CD14-positive monocyte (primary cell): ENCODE data around the gene GALK2. TPM values are rescaled to one million over a fixed set of nuclear protein-coding genes. Genes with fewer than 3 reads are reported as not detected.

Experiments
- DNase-seq, 3 donors: peaks; one replicate each; pipeline ENCODE4 v3.0.0-alpha.2; 2011 to 2022
- H2AFZ ChIP-seq: 2 replicates; pipeline ENCODE4 v1.6.0; 2012; ENCODE audit warnings: mild to moderate bottlenecking, low read depth, low read length, inconsistent platforms; ENCODE audit not compliant: insufficient read depth, poor library complexity, severe bottlenecking
- H3K27ac ChIP-seq, 2 donors: 1 replicate in 1 of 2; 2 replicates in 1 of 2; pipeline ENCODE4 v1.5.1; 2012 to 2013; ENCODE audit warnings: low read length in 2 of 2, control low read depth in 1 of 2, inconsistent platforms in 1 of 2, low read depth in 1 of 2, mild to moderate bottlenecking in 1 of 2
- H3K27me3 ChIP-seq, 2 donors: one replicate each; pipeline versions ENCODE4 v1.6.0 to v1.6.1; 2011 to 2013; ENCODE audit warnings: low read length in 2 of 2; ENCODE audit not compliant: control insufficient read depth in 2 of 2, insufficient read depth in 2 of 2
- H3K36me3 ChIP-seq, 2 donors: replicated peaks in 1 of 2; 1 replicate in 1 of 2; 2 replicates in 1 of 2; pipeline versions ENCODE4 v1.5.1 to v1.6.1; 2012 to 2013; ENCODE audit warnings: low read length in 2 of 2, control low read depth in 1 of 2, inconsistent platforms in 1 of 2, mild to moderate bottlenecking in 1 of 2; ENCODE audit not compliant: insufficient read depth in 2 of 2, control insufficient read depth in 1 of 2
- H3K4me1 ChIP-seq, 2 donors: 1 replicate in 1 of 2; 2 replicates in 1 of 2; pipeline versions ENCODE4 v1.5.1 to v1.6.1; 2012 to 2013; ENCODE audit warnings: low read length in 2 of 2, control low read depth in 1 of 2, inconsistent platforms in 1 of 2, mild to moderate bottlenecking in 1 of 2, moderate library complexity in 1 of 2; ENCODE audit not compliant: insufficient read depth in 2 of 2, control insufficient read depth in 1 of 2
- H3K4me2 ChIP-seq: replicated peaks from 2 replicates; pipeline ENCODE3; 2012; ENCODE audit warnings: low read length, moderate library complexity, mild to moderate bottlenecking; ENCODE audit not compliant: poor library complexity, severe bottlenecking; ENCODE audit errors: extremely low read depth
- H3K4me3 ChIP-seq, 3 experiments: fragments of 200-600 bp in 1 of 3; sonication (generic) in 1 of 3; replicated peaks in 1 of 3; 1 replicate in 2 of 3; 2 replicates in 1 of 3; pipeline ENCODE4 v1.5.1; 2011 to 2013; ENCODE audit warnings: low read length in 3 of 3, mild to moderate bottlenecking in 3 of 3, control low read depth in 2 of 3, low read depth in 2 of 3, inconsistent platforms in 1 of 3, moderate library complexity in 1 of 3
- H3K79me2 ChIP-seq: 2 replicates; pipeline ENCODE4 v1.6.0; 2012; ENCODE audit warnings: mild to moderate bottlenecking, control low read depth, inconsistent platforms, low read length, moderate library complexity; ENCODE audit not compliant: insufficient read depth
- H3K9ac ChIP-seq: 2 replicates; pipeline ENCODE4 v1.6.0; 2017; ENCODE audit warnings: low read length, mild to moderate bottlenecking; ENCODE audit not compliant: insufficient read depth, poor library complexity, severe bottlenecking
- H3K9me3 ChIP-seq, 2 donors: replicated peaks in 1 of 2; 1 replicate in 1 of 2; 2 replicates in 1 of 2; pipeline versions ENCODE4 v1.5.1 to v1.6.1; 2012 to 2013; ENCODE audit warnings: low read length in 2 of 2, control low read depth in 1 of 2; ENCODE audit not compliant: control insufficient read depth in 1 of 2, insufficient read depth in 1 of 2
- H4K20me1 ChIP-seq: 2 replicates; pipeline ENCODE4 v1.6.0; 2012; ENCODE audit warnings: mild to moderate bottlenecking, low read length, control low read depth, moderate library complexity; ENCODE audit not compliant: insufficient read depth
- H3K27ac Mint-ChIP-seq, 7 donors: one replicate each; pipeline ENCODE4 v1.8.0; 2020; ENCODE audit warnings: mild to moderate bottlenecking in 7 of 7, mixed read lengths in 7 of 7, moderate library complexity in 6 of 7, inconsistent platforms in 2 of 7
- H3K27me3 Mint-ChIP-seq, 3 donors: one replicate each; pipeline ENCODE4 v1.8.0; 2021 to 2022; ENCODE audit warnings: low read depth in 3 of 3, mild to moderate bottlenecking in 3 of 3, mixed read lengths in 3 of 3, moderate library complexity in 3 of 3, inconsistent platforms in 1 of 3
- H3K36me3 Mint-ChIP-seq, 2 donors: one replicate each; pipeline ENCODE4 v1.8.0; 2020; ENCODE audit warnings: mixed read lengths in 2 of 2, inconsistent platforms in 1 of 2, mild to moderate bottlenecking in 1 of 2
- H3K4me1 Mint-ChIP-seq: one replicate; pipeline ENCODE4 v1.8.0; 2020; ENCODE audit warnings: mild to moderate bottlenecking, mixed read lengths
- H3K4me3 Mint-ChIP-seq, 2 donors: one replicate each; pipeline ENCODE4 v1.8.0; 2020; ENCODE audit warnings: mild to moderate bottlenecking in 2 of 2, mixed read lengths in 2 of 2, moderate library complexity in 1 of 2
- H3K9me3 Mint-ChIP-seq, 7 donors: one replicate each; pipeline ENCODE4 v1.8.0; 2020 to 2022; ENCODE audit warnings: mixed read lengths in 7 of 7, mild to moderate bottlenecking in 6 of 7, moderate library complexity in 6 of 7, inconsistent platforms in 2 of 7
- CTCF ChIP-seq: fragments of 200-600 bp; IDR thresholded peaks from one replicate; pipeline ENCODE4 v1.8.0; 2022; ENCODE audit warnings: antibody characterized with exemption, mild to moderate bottlenecking
- WGBS: methylation state at CpG from one replicate; pipeline ENCODE4 v1.1.5; 2013; ENCODE audit warnings: missing lambda C conversion rate; ENCODE audit not compliant: insufficient coverage; 5-methylcytosine and 5-hydroxymethylcytosine counted together
- intact Hi-C, 2 donors: fragments of 100-400 bp; cut with micrococcal nuclease; formaldehyde crosslinking; loops; one replicate each; pipeline versions ENCODE4 v1.15.0 to v1.15.1; 2023
- polyA plus RNA-seq, 3 donors: library from polyadenylated mRNA; depleted of rRNA in 1 of 3; unstranded in 2 of 3; stranded (reverse) in 1 of 3; fragments of 300-500 nt in 2 of 3; fragments of >200 nt in 1 of 3; fragmentation: Illumina TruSeq in 2 of 3; gene quantifications; 1 replicate in 2 of 3; 2 replicates in 1 of 3; pipeline ENCODE4 v1.2.3, GENCODE V29; 2012 to 2021

GALK2 gene
- polyA plus RNA-seq, 3 donors, result 14.2 to 16.9 (median 14.5) TPM

GRCh38 chr15:49297584-49297983 is 127.5 kb downstream of the GALK2 start:
- Histone ChIP-seq H3K4me3 (no peak overlapping the region), H3K9ac (no peak overlapping the region), H4K20me1 (no peaks in the 10 kb centered on the region), H3K9me3 (no peaks in the 10 kb centered on the region), H3K27me3 (no peaks in the 10 kb centered on the region), H3K4me2 (no peak overlapping the region), H2AFZ (no peak overlapping the region), H3K36me3 (peaks cover 10 to 39% of the 10 kb centered on the region in 2 donors), H3K79me2 (peaks cover 2% of the 10 kb centered on the region), H3K4me1 (no peaks in the 10 kb centered on the region), H3K27ac (no peak overlapping the region)
- Mint-ChIP-seq H3K4me1 (no peaks in the 10 kb centered on the region), H3K27me3 (no peaks in the 10 kb centered on the region), H3K9me3 (peaks cover 0 to 15% (median 5%) of the 10 kb centered on the region in 7 donors), H3K4me3 (no peak overlapping the region), H3K36me3 (peaks cover 72 to 73% of the 10 kb centered on the region in 2 donors), H3K27ac (no peak overlapping the region)
- WGBS, result no CpG with 5 or more reads among the region's 1 CpG
- no peak for DNase-seq
- intact Hi-C loops, result no loop called here
- no peak for TF ChIP-seq CTCF

- Histone ChIP-seq H3K4me2 (no peak overlapping the region), H3K79me2 (peaks cover 2% of the 10 kb centered on the region), H3K27ac (no peak overlapping the region), H3K9me3 (no peaks in the 10 kb centered on the region), H3K9ac (no peak overlapping the region), H3K4me1 (no peaks in the 10 kb centered on the region), H2AFZ (no peak overlapping the region), H3K27me3 (no peaks in the 10 kb centered on the region), H3K4me3 (no peak overlapping the region), H4K20me1 (no peaks in the 10 kb centered on the region), H3K36me3 (peaks cover 13 to 48% of the 10 kb centered on the region in 2 donors)
- no CpG with 5 or more reads among the region's 3 CpGs for WGBS
- no peak overlapping the region for H3K27ac Mint-ChIP-seq
- no peak overlapping the region for H3K4me3 Mint-ChIP-seq
- peaks cover under 1% of the 10 kb centered on the region for H3K4me1 Mint-ChIP-seq
- peaks cover 69 to 73% of the 10 kb centered on the region in 2 donors for H3K36me3 Mint-ChIP-seq
- H3K9me3 Mint-ChIP-seq, result peaks cover 0 to 15% (median 5%) of the 10 kb centered on the region in 7 donors
- no peak for TF ChIP-seq CTCF
- intact Hi-C loops, result no loop called here
- H3K27me3 Mint-ChIP-seq, result no peaks in the 10 kb centered on the region
- DNase-seq, result no peak
Observed at GRCh38 chr15:49300856-49301255, 130.8 kb downstream of the GALK2 start.
